Panc1 (cell line): ENCODE data around the gene GPR37L1. TPM values are rescaled to one million over a fixed set of nuclear protein-coding genes. Genes with fewer than 3 reads are reported as not detected.
A peak's percentile ranks its signal among the peaks of the same experiment; 100 is the strongest.

Experiments used
- ATAC-seq: fragments of 200-7000 bp; cut with Tn5 transposase; 2 replicates; pipeline ENCODE4 v1.9.1; 2020; ENCODE audit warnings: mild to moderate bottlenecking, moderate library complexity
- BruUV-seq: library from RNA; stranded (reverse); fragments of 400-500 nt; replicated peaks from 2 replicates; lab custom pipeline; 2021; lab: Mats Ljungman, UMichigan
- CTCF ChIA-PET: fragments of 300-600 bp; sonication (Branson Sonifier 250); formaldehyde crosslinking; loops from one replicate; lab custom pipeline; 2022; ENCODE audit warnings: antibody characterized with exemption; lab: Charles Lee
- POLR2A ChIA-PET: fragments of 300-600 bp; sonication (Branson Sonifier 250); formaldehyde crosslinking; loops from one replicate; lab custom pipeline; 2022; ENCODE audit warnings: antibody characterized with exemption; lab: Charles Lee
- DNase-seq: peaks from one replicate; pipeline ENCODE4 v3.0.0-alpha.2; 2010; ENCODE audit warnings: low read depth, low spot score
- H3K27ac ChIP-seq: 2 replicates; pipeline ENCODE4 v1.5.1; 2011; ENCODE audit warnings: mild to moderate bottlenecking, low read length, inconsistent platforms
- H3K27me3 ChIP-seq: fragments of 200-500 bp; sonication (Bioruptor generic); 2 replicates; pipeline ENCODE4 v1.6.0; 2014; ENCODE audit warnings: low read length, inconsistent platforms; ENCODE audit not compliant: control insufficient read depth, insufficient read depth
- H3K36me3 ChIP-seq: fragments of 200-500 bp; sonication (Bioruptor generic); 2 replicates; pipeline ENCODE4 v1.5.1; 2014; ENCODE audit warnings: inconsistent platforms, mild to moderate bottlenecking, low read length, moderate library complexity; ENCODE audit not compliant: control insufficient read depth, insufficient read depth
- H3K4me1 ChIP-seq: 2 replicates; pipeline ENCODE4 v1.5.1; 2011; ENCODE audit warnings: inconsistent platforms, mild to moderate bottlenecking, low read length, moderate library complexity; ENCODE audit not compliant: control insufficient read depth, insufficient read depth
- H3K4me3 ChIP-seq, 2 experiments: 2 replicates each; pipeline ENCODE4 v1.5.1; 2011 to 2012; ENCODE audit warnings: low read depth in 2 of 2, low read length in 2 of 2, mild to moderate bottlenecking in 2 of 2, inconsistent platforms in 1 of 2, moderate library complexity in 1 of 2
- H3K9me3 ChIP-seq: fragments of 200-500 bp; sonication (Bioruptor generic); 2 replicates; pipeline ENCODE4 v1.5.1; 2014; ENCODE audit warnings: low read depth, mild to moderate bottlenecking, inconsistent platforms, low read length, moderate library complexity; ENCODE audit not compliant: control insufficient read depth, insufficient read depth
- CTCF ChIP-seq: fragments of 450-650 bp; IDR thresholded peaks from 2 replicates; pipeline ENCODE4 v1.5.1; 2017; ENCODE audit warnings: mild to moderate bottlenecking
- POLR2AphosphoS5 ChIP-seq: IDR thresholded peaks from 2 replicates; pipeline ENCODE4 v1.6.1; 2012; ENCODE audit warnings: mild to moderate bottlenecking, low read depth, low read length, moderate library complexity
- REST ChIP-seq, 2 experiments: IDR thresholded peaks; 2 replicates each; pipeline ENCODE4 v1.6.1; 2011 to 2012; ENCODE audit warnings: low read depth in 2 of 2, control low read depth in 1 of 2, low read length in 1 of 2, mild to moderate bottlenecking in 1 of 2, moderate library complexity in 1 of 2; ENCODE audit not compliant: insufficient read depth in 1 of 2
- SIN3A ChIP-seq: IDR thresholded peaks from 2 replicates; pipeline ENCODE4 v1.6.1; 2012; ENCODE audit warnings: low read depth, mild to moderate bottlenecking, low read length, moderate library complexity, borderline replicate concordance; ENCODE audit not compliant: insufficient read depth
- TCF7L2 ChIP-seq: IDR thresholded peaks from 2 replicates; pipeline ENCODE4 v1.6.1; 2011; ENCODE audit warnings: mild to moderate bottlenecking, low read depth, low read length, inconsistent platforms
- in situ Hi-C: cut with HindIII; loops from 2 replicates; pipeline ENCODE4 v1.10.0; 2016; ENCODE audit warnings: low sequenced_read_pairs, low pct_unique_long_range_greater_than_20kb
- intact Hi-C: fragments of 100-400 bp; cut with micrococcal nuclease; formaldehyde crosslinking; loops from one replicate; pipeline ENCODE4 v1.10.0; 2022; ENCODE audit not compliant: unreplicated experiment
- total RNA-seq: library from RNA; stranded (reverse); gene quantifications from one replicate; pipeline ENCODE4 v1.2.1, GENCODE V29; 2021; ENCODE audit not compliant: unreplicated experiment

GPR37L1 gene
- total RNA-seq, 1 experiment from 2014 or later, result 0.44 TPM

GRCh38 chr1:202116287-202116686 lies 6.4 kb upstream of the GPR37L1 start:
- Histone ChIP-seq H3K27ac (peak overlapping the region; percentile 72), H3K4me1 (peaks cover 33% of the 10 kb centered on the region), H3K4me3 (no peak overlapping the region), H3K9me3 (no peaks in the 10 kb centered on the region), H3K27me3 (no peaks in the 10 kb centered on the region), H3K36me3 (no peaks in the 10 kb centered on the region)
- intact Hi-C loops, result loop anchor here (10.0 kb wide), 1 partner anchor 241 kb away; no protein-coding TSS in a partner anchor
- TF ChIP-seq CTCF (no peak), POLR2AphosphoS5 (no peak), SIN3A (no peak), TCF7L2 (no peak), REST (IDR thresholded peaks at IDR 0.05; ENCODE audit: insufficient read depth in 1 of 2, low read depth in 2 of 2, low read length in 1 of 2) (no peak)
- ATAC-seq (no peak), DNase-seq (no peak)
- in situ Hi-C loops, result no loop called here
- CTCF ChIA-PET, result no interaction called here
- POLR2A ChIA-PET, result no interaction called here
- BruUV-seq, result no TSS peak

- peaks cover 33% of the 10 kb centered on the region for H3K4me1 ChIP-seq
- in situ Hi-C loops (no loop called here), intact Hi-C loops (loop anchor here (10.0 kb wide), 1 partner anchor 243 kb away; no protein-coding TSS in a partner anchor)
- peak overlapping the region; percentile 65 for H3K27ac ChIP-seq
- no peaks in the 10 kb centered on the region for H3K9me3 ChIP-seq
- no peak overlapping the region for H3K4me3 ChIP-seq
- no peaks in the 10 kb centered on the region for H3K27me3 ChIP-seq
- no peak for DNase-seq
- no peak for ATAC-seq
- ChIA-PET POLR2A (interaction anchor here (0.5 to 0.6 kb wide), 2 partner anchors 35 to 163 kb away, joined by 10 to 14 read pairs; no protein-coding TSS in a partner anchor), CTCF (interaction anchor here (0.6 to 1.8 kb wide), 6 partner anchors 108 to 1975 kb away, joined by 3 to 11 read pairs (median 4); partner anchors contain the start of gene ELF3)
- H3K36me3 ChIP-seq, result no peaks in the 10 kb centered on the region
- TF ChIP-seq TCF7L2, result no peak
- no peak for TF ChIP-seq REST (IDR thresholded peaks at IDR 0.05; ENCODE audit: insufficient read depth in 1 of 2, low read depth in 2 of 2, low read length in 1 of 2)
- TF ChIP-seq CTCF, result no peak
- no peak for TF ChIP-seq POLR2AphosphoS5
- TF ChIP-seq SIN3A, result no peak
- BruUV-seq, result no TSS peak
Observed at GRCh38 chr1:202117898-202118371, 4.8 kb upstream of the GPR37L1 start.
